ENCODE results near the gene SYNDIG1.

GRCh38 chr20:24631173-24631505, 161.7 kb downstream of the SYNDIG1 start:
- TF ChIP-seq CTCF (conservative IDR thresholded peaks at IDR 0.05; ENCODE audit: low read depth, low read length) (no peak), EZH2 (IDR thresholded peaks at IDR 0.05; ENCODE audit: borderline replicate concordance, low read depth, low read length, poor library complexity, severe bottlenecking) (no peak)

Measured in A673 (cell line).